D721Med (cell line): Measurements from ENCODE around the gene SEC14L3.

Source experiments
- DNase-seq: peaks from one replicate; pipeline ENCODE4 v3.0.0; 2011; ENCODE audit warnings: low spot score; ENCODE audit not compliant: insufficient read length
- FAIRE-seq: peaks from 2 replicates; lab custom pipeline; 2011; peaks lifted over from hg19 to GRCh38; lab: Jason Lieb, UNC
- TF ChIP-seq, protein P1 (sequence below): IDR thresholded peaks from 2 replicates; pipeline ENCODE4 v1.5.1; 2012; ENCODE audit warnings: mild to moderate bottlenecking, control low read depth; ENCODE audit not compliant: insufficient read depth; ENCODE audit errors: missing control alignments

Gene SEC14L3

GRCh38 chr22:30427871-30428270, 43.9 kb downstream of the SEC14L3 start:
- TF ChIP-seq, protein P1, sequence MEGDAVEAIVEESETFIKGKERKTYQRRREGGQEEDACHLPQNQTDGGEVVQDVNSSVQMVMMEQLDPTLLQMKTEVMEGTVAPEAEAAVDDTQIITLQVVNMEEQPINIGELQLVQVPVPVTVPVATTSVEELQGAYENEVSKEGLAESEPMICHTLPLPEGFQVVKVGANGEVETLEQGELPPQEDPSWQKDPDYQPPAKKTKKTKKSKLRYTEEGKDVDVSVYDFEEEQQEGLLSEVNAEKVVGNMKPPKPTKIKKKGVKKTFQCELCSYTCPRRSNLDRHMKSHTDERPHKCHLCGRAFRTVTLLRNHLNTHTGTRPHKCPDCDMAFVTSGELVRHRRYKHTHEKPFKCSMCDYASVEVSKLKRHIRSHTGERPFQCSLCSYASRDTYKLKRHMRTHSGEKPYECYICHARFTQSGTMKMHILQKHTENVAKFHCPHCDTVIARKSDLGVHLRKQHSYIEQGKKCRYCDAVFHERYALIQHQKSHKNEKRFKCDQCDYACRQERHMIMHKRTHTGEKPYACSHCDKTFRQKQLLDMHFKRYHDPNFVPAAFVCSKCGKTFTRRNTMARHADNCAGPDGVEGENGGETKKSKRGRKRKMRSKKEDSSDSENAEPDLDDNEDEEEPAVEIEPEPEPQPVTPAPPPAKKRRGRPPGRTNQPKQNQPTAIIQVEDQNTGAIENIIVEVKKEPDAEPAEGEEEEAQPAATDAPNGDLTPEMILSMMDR: no peak
- FAIRE-seq (no peak), DNase-seq (no peak)

GRCh38 chr22:30426388-30427353, 45.1 kb downstream of the SEC14L3 start:
- DNase-seq (no peak), FAIRE-seq (no peak)
- TF ChIP-seq, protein P1: peak; percentile 74

- DNase-seq (no peak), FAIRE-seq (no peak)
- TF ChIP-seq, protein P1: no peak
These were observed 46.0 kb downstream of the SEC14L3 start, which contains the start of gene MTFP1 for GRCh38 chr22:30425616-30426387. MTFP1 (plus strand) TSS chr22:30425768; CDS start chr22:30425880, 112 bp downstream.

- DNase-seq (no peak), FAIRE-seq (no peak)
- TF ChIP-seq, protein P1: no peak
These were observed 46.5 kb downstream of the SEC14L3 start for GRCh38 chr22:30425327-30425615.

DNA sequence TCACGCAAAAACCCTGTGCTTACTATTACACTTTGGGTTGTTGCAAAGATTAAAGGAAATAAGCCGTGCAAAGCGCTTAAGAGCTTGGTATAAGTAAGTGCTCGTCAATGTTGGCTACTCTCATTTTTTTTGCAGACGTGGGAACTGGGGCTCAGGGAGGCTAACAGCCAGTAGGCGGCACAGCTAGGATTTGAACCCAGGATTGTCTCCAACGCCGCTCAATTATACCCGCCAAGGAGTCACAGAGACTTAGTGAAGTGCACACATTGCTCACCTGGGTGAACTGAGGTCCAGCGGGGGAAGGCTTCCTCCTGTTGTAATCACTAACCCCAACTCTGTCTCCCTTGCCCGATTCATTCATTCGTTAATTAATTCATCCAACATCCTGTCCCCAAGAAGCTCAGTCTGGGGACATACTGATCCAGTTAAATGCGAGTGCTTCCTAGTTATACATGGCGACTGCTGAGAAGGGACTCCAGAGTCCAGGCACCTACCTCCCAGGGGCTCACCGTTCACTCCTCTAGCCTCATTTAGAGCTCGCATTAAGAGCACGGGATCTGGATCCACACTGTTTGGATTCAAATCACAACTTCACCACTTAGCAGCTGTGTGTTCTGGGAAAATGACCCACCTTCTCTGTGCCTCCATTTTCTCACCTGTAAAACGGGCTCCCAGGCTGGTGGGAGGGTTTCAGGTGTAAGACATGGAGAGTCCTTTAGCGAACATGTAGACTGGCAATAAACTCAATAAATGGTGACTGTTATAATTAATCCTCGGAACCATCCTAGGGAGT, 47.1 kb downstream of the SEC14L3 start:
- DNase-seq (no peak), FAIRE-seq (no peak)
- TF ChIP-seq, protein P1: peak; percentile 13

DNA sequence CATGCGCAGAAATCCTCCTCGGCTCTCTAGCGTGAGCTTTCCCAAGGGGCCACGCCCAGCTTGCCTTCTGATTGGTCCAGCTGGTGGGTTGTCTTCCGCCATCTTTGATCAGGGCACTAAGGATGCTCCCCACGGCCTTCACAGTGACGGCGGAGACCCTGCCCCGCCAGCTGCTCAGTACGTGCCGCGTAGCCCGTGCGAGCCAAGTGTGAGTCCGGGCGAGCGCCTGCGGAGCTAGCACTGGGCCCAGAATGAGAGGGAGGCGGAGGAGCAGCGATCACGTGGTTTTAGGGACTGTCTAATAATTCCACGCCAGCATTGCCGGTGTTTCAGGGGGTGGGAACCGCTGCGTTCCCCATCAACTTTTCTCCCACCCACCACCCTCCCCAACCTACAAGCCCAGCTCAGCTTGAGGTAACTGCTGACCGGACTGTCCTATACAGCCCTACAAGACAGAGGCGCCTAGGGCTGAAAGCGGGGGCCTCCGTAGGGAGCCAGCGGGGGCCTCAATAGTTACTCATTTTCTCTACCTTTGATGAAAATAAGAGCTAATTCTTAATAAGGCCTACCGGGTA, 47.8 kb downstream of the SEC14L3 start:
- peak; percentile 64 for DNase-seq
- TF ChIP-seq, protein P1: no peak
- FAIRE-seq: no peak
